Hepatocyte (in vitro differentiated cells): ENCODE results near the gene AP2S1. TPM values are rescaled to one million over a fixed set of nuclear protein-coding genes. Genes with fewer than 3 reads are reported as not detected.

Experiments
- DNase-seq: peaks from one replicate; pipeline ENCODE4 v3.0.0-alpha.2; 2016; ENCODE audit warnings: low spot score
- H2AFZ ChIP-seq: fragments of 200-600 bp; sonication (generic); 2 replicates; pipeline ENCODE4 v1.6.0; 2016; ENCODE audit warnings: antibody characterized with exemption, mild to moderate bottlenecking
- H3K27ac ChIP-seq: fragments of 200-600 bp; sonication (generic); 2 replicates; pipeline ENCODE4 v1.5.1; 2016; ENCODE audit warnings: mild to moderate bottlenecking
- H3K27me3 ChIP-seq: fragments of 200-600 bp; sonication (generic); 2 replicates; pipeline ENCODE4 v1.6.1; 2016
- H3K36me3 ChIP-seq: fragments of 200-600 bp; sonication (generic); replicated peaks from 2 replicates; pipeline ENCODE4 v1.5.1; 2016; ENCODE audit warnings: low read depth; ENCODE audit not compliant: insufficient read depth
- H3K4me1 ChIP-seq: fragments of 200-600 bp; sonication (generic); 2 replicates; pipeline ENCODE4 v1.5.1; 2016; ENCODE audit warnings: mild to moderate bottlenecking, moderate library complexity; ENCODE audit not compliant: insufficient read depth
- H3K4me2 ChIP-seq: fragments of 200-600 bp; sonication (generic); 2 replicates; pipeline ENCODE4 v1.6.0; 2016
- H3K4me3 ChIP-seq: fragments of 200-600 bp; sonication (generic); 2 replicates; pipeline ENCODE4 v1.5.1; 2016; ENCODE audit warnings: mild to moderate bottlenecking
- H3K79me2 ChIP-seq: fragments of 200-600 bp; sonication (generic); 2 replicates; pipeline ENCODE4 v1.6.0; 2017; ENCODE audit warnings: mild to moderate bottlenecking
- H3K9me2 ChIP-seq: fragments of 200-600 bp; sonication (generic); replicated peaks from 2 replicates; pipeline ENCODE4 v1.6.0; 2017; ENCODE audit warnings: mild to moderate bottlenecking; ENCODE audit not compliant: insufficient read depth
- H3K9me3 ChIP-seq: fragments of 200-600 bp; sonication (generic); 2 replicates; pipeline ENCODE4 v1.5.1; 2016; ENCODE audit warnings: low read depth, mild to moderate bottlenecking
- H4K20me1 ChIP-seq: fragments of 200-600 bp; sonication (generic); 2 replicates; pipeline ENCODE4 v1.6.0; 2016; ENCODE audit warnings: mild to moderate bottlenecking; ENCODE audit not compliant: insufficient read depth, poor library complexity, severe bottlenecking
- CTCF ChIP-seq: fragments of 200-600 bp; sonication (generic); IDR thresholded peaks from 2 replicates; pipeline ENCODE4 v1.5.1; 2016; ENCODE audit warnings: antibody characterized with exemption, mild to moderate bottlenecking; ENCODE audit not compliant: poor library complexity
- EZH2 ChIP-seq: fragments of 200-600 bp; sonication (generic); IDR thresholded peaks from 2 replicates; pipeline ENCODE4 v1.6.1; 2016; ENCODE audit warnings: antibody characterized with exemption, mild to moderate bottlenecking, borderline replicate concordance
- EZH2phosphoT487 ChIP-seq: fragments of 200-600 bp; sonication (generic); IDR thresholded peaks from one replicate; pipeline ENCODE4 v1.6.1; 2018; ENCODE audit warnings: antibody characterized with exemption, mild to moderate bottlenecking, low read depth, moderate library complexity; ENCODE audit not compliant: unreplicated experiment, severe bottlenecking
- WGBS: methylation state at CpG from one replicate; pipeline ENCODE4 v1.1.6; 2016; ENCODE audit warnings: low lambda C conversion rate; ENCODE audit errors: missing lambda C conversion rate; 5-methylcytosine and 5-hydroxymethylcytosine counted together
- polyA plus RNA-seq: library from polyadenylated mRNA; unstranded; fragments of >200 nt; fragmentation: Nextera tagmentation; extraction: Ambion mirVana; gene quantifications from 2 replicates; pipeline ENCODE4 v1.2.1, GENCODE V29; 2016
- total RNA-seq: library from RNA; depleted of rRNA; stranded (reverse); fragments of >200 nt; gene quantifications from 2 replicates; pipeline ENCODE4 v1.2.3, GENCODE V29; 2014

The AP2S1 gene
- total and polyA plus RNA-seq, 2 experiments from 2014 or later: 109 to 349 TPM

- no peaks in the 10 kb centered on the region for H3K9me3 ChIP-seq
- H3K4me2 ChIP-seq: no peak overlapping the region
- no peaks in the 10 kb centered on the region for H3K27me3 ChIP-seq
- no peak overlapping the region for H2AFZ ChIP-seq
- no peak for DNase-seq
- H3K79me2 ChIP-seq: no peaks in the 10 kb centered on the region
- H3K27ac ChIP-seq: no peak overlapping the region
- H3K4me3 ChIP-seq: no peak overlapping the region
- WGBS: 98% methylated on average over 6 of the region's 6 CpGs
- no peaks in the 10 kb centered on the region for H3K9me2 ChIP-seq
- H3K4me1 ChIP-seq: no peaks in the 10 kb centered on the region
- TF ChIP-seq CTCF (no peak), EZH2 (no peak), EZH2phosphoT487 (no peak)
- H4K20me1 ChIP-seq: no peaks in the 10 kb centered on the region
- no peaks in the 10 kb centered on the region for H3K36me3 ChIP-seq
Measured at GRCh38 chr19:46834984-46835383, 15.7 kb downstream of the AP2S1 start.

- DNase-seq: no peak
- 80% methylated on average over 5 of the region's 5 CpGs for WGBS
- TF ChIP-seq EZH2 (no peak), EZH2phosphoT487 (no peak), CTCF (no peak)
Measured at GRCh38 chr19:46834121-46834520, 16.5 kb downstream of the AP2S1 start.

GRCh38 chr19:46830864-46831263 is 19.8 kb downstream of the AP2S1 start:
- H3K27ac ChIP-seq: no peak overlapping the region
- H3K79me2 ChIP-seq: no peaks in the 10 kb centered on the region
- no peak overlapping the region for H3K4me2 ChIP-seq
- peaks cover 4% of the 10 kb centered on the region for H3K4me1 ChIP-seq
- no peak for TF ChIP-seq EZH2phosphoT487
- no peak for TF ChIP-seq CTCF
- no peak for TF ChIP-seq EZH2
- no peaks in the 10 kb centered on the region for H3K27me3 ChIP-seq
- no peak overlapping the region for H3K4me3 ChIP-seq
- H3K36me3 ChIP-seq: no peaks in the 10 kb centered on the region
- no peak overlapping the region for H2AFZ ChIP-seq
- WGBS: 100% methylated on average over 2 of the region's 2 CpGs
- no peaks in the 10 kb centered on the region for H3K9me3 ChIP-seq
- H3K9me2 ChIP-seq: no peaks in the 10 kb centered on the region
- H4K20me1 ChIP-seq: no peaks in the 10 kb centered on the region
- DNase-seq: no peak

More at GRCh38 chr19:46834121-46834520, 16.5 kb downstream of the AP2S1 start:
- Histone ChIP-seq H3K4me1 (peaks cover 4% of the 10 kb centered on the region), H3K4me3 (no peak overlapping the region), H3K9me3 (no peaks in the 10 kb centered on the region), H3K36me3 (no peaks in the 10 kb centered on the region), H3K79me2 (no peaks in the 10 kb centered on the region), H3K27ac (no peak overlapping the region), H4K20me1 (no peaks in the 10 kb centered on the region), H3K4me2 (no peak overlapping the region), H3K9me2 (no peaks in the 10 kb centered on the region), H3K27me3 (no peaks in the 10 kb centered on the region), H2AFZ (no peak overlapping the region)

- Histone ChIP-seq H3K27ac (no peak overlapping the region), H4K20me1 (no peaks in the 10 kb centered on the region), H3K4me1 (peaks cover 4% of the 10 kb centered on the region), H2AFZ (no peak overlapping the region), H3K9me2 (no peaks in the 10 kb centered on the region), H3K27me3 (no peaks in the 10 kb centered on the region), H3K4me3 (no peak overlapping the region), H3K36me3 (no peaks in the 10 kb centered on the region), H3K79me2 (no peaks in the 10 kb centered on the region), H3K9me3 (no peaks in the 10 kb centered on the region), H3K4me2 (no peak overlapping the region)
- no peak for DNase-seq
- 86% methylated on average over 5 of the region's 5 CpGs for WGBS
- no peak for TF ChIP-seq EZH2phosphoT487
- TF ChIP-seq EZH2: no peak
- no peak for TF ChIP-seq CTCF
Measured at GRCh38 chr19:46828484-46828883, 22.2 kb downstream of the AP2S1 start.
